ENCODE measurements around the gene RCAN1. TPM values are rescaled to one million over a fixed set of nuclear protein-coding genes. Genes with fewer than 3 reads are reported as not detected.
A peak's percentile ranks its signal among the peaks of the same experiment; 100 is the strongest.

The RCAN1 gene
- total and polyA plus RNA-seq, 9 of the 15 experiments (the other 6 are each of a cell fraction or from before 2014, with no cell fraction given), result 4.4 to 16.5 (median 12.3) TPM

DNA sequence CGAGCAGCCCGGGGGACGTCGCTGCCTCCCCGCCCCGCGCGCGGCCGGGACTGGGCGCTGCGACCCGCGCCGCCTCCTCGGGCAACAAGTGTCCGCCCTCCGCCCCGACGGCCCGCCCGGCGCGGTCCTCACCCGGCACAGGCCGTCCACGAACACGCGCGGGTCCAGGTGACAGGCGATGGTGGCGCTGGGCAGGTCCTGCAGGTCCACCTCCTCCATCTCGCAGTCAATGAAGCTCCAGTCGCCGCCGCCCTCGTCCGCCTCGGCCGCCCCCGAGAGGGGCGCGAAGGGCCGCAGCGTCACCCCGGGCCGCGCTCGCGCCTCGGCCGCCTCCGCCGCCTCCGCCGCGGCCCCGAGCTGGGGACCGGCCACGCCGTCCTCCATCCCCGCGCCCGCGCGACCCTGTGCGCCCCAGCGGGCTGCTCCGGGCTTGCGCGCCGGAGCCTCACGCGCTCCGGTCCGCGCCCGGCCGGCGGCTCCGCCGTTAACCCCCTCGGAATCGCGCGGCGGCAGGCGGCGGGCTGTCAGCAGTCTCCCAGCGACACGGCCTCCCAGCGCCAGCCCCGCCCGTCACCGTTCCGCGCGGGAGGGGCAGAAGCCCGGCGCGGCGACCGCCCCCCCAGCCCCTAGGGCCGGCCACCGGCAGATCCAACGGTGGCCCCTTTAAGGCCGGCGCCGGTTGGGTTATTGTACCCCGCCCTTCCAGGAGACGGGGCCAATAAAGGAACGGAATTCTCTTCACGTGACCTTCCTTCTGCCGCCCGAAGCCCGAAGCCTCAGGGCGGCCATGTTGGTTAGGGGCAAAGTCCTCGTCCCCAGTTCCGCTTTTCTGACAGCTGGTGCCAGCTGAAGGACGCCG, at the start of gene RCAN1 (continued):
- TF ChIP-seq, protein P1, sequence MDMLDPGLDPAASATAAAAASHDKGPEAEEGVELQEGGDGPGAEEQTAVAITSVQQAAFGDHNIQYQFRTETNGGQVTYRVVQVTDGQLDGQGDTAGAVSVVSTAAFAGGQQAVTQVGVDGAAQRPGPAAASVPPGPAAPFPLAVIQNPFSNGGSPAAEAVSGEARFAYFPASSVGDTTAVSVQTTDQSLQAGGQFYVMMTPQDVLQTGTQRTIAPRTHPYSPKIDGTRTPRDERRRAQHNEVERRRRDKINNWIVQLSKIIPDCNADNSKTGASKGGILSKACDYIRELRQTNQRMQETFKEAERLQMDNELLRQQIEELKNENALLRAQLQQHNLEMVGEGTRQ (CRISPR knock-in tag; IDR thresholded peaks at IDR 0.05), result peak; percentile 99
- TF ChIP-seq HOXB6 (CRISPR knock-in tag; IDR thresholded peaks at IDR 0.05; ENCODE audit: borderline replicate concordance), result no peak
- TF ChIP-seq TAF1 (IDR thresholded peaks at IDR 0.05; ENCODE audit: control insufficient read depth, extremely low read depth, insufficient read depth, low read length, severe bottlenecking), result no peak
- TF ChIP-seq, protein P2, sequence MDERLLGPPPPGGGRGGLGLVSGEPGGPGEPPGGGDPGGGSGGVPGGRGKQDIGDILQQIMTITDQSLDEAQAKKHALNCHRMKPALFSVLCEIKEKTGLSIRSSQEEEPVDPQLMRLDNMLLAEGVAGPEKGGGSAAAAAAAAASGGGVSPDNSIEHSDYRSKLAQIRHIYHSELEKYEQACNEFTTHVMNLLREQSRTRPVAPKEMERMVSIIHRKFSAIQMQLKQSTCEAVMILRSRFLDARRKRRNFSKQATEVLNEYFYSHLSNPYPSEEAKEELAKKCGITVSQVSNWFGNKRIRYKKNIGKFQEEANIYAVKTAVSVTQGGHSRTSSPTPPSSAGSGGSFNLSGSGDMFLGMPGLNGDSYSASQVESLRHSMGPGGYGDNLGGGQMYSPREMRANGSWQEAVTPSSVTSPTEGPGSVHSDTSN (CRISPR knock-in tag; IDR thresholded peaks at IDR 0.05; ENCODE audit: low read depth), result no peak
- TF ChIP-seq, protein P2 (tag; conservative IDR thresholded peaks at IDR 0.05; ENCODE audit: low read depth), result 0 out of 2 replicates have a peak, but pooled peaks have one; percentile 13
- peak; percentile 61 to 63 for TF ChIP-seq NRF1 (conservative IDR thresholded peaks at IDR 0.05 in 1 of 2, IDR thresholded peaks at IDR 0.05 in 1 of 2)
- TF ChIP-seq EHMT2 (IDR thresholded peaks at IDR 0.05), result 0 out of 2 replicates have a peak, but pooled peaks have one; percentile 24
- no peak for TF ChIP-seq CBFA2T3 (IDR thresholded peaks at IDR 0.05)
- no peak for TF ChIP-seq ZNF589 (CRISPR knock-in tag; IDR thresholded peaks at IDR 0.05; ENCODE audit: low read depth)
- no peak for TF ChIP-seq ATF1 (CRISPR knock-in tag; IDR thresholded peaks at IDR 0.05)
- peak; percentile 87 for TF ChIP-seq ATF1 (tag; IDR thresholded peaks at IDR 0.05)
- peak; percentile 84 for TF ChIP-seq NCOA6 (IDR thresholded peaks at IDR 0.05)
- TF ChIP-seq DIDO1 (tag; IDR thresholded peaks at IDR 0.05; ENCODE audit: low read depth), result peak; percentile 71; the same call in 1 of the 2 replicates
- TF ChIP-seq, protein P3, sequence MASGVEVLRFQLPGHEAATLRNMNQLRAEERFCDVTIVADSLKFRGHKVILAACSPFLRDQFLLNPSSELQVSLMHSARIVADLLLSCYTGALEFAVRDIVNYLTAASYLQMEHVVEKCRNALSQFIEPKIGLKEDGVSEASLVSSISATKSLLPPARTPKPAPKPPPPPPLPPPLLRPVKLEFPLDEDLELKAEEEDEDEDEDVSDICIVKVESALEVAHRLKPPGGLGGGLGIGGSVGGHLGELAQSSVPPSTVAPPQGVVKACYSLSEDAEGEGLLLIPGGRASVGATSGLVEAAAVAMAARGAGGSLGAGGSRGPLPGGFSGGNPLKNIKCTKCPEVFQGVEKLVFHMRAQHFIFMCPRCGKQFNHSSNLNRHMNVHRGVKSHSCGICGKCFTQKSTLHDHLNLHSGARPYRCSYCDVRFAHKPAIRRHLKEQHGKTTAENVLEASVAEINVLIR (CRISPR knock-in tag; IDR thresholded peaks at IDR 0.05), result peak; percentile 46; the same call in 1 of the 2 replicates
- peak; percentile 57 for TF ChIP-seq FIP1L1 (IDR thresholded peaks at IDR 0.05; ENCODE audit: low read depth, low read length, poor library complexity, severe bottlenecking)
- TF ChIP-seq, protein P4, sequence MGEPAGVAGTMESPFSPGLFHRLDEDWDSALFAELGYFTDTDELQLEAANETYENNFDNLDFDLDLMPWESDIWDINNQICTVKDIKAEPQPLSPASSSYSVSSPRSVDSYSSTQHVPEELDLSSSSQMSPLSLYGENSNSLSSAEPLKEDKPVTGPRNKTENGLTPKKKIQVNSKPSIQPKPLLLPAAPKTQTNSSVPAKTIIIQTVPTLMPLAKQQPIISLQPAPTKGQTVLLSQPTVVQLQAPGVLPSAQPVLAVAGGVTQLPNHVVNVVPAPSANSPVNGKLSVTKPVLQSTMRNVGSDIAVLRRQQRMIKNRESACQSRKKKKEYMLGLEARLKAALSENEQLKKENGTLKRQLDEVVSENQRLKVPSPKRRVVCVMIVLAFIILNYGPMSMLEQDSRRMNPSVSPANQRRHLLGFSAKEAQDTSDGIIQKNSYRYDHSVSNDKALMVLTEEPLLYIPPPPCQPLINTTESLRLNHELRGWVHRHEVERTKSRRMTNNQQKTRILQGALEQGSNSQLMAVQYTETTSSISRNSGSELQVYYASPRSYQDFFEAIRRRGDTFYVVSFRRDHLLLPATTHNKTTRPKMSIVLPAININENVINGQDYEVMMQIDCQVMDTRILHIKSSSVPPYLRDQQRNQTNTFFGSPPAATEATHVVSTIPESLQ (CRISPR knock-in tag; IDR thresholded peaks at IDR 0.05), result no peak
- no peak for TF ChIP-seq SMC3 (conservative IDR thresholded peaks at IDR 0.05; ENCODE audit: insufficient read depth, low read depth, low read length)
- TF ChIP-seq, protein P5, sequence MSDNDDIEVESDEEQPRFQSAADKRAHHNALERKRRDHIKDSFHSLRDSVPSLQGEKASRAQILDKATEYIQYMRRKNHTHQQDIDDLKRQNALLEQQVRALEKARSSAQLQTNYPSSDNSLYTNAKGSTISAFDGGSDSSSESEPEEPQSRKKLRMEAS (CRISPR knock-in tag; IDR thresholded peaks at IDR 0.05), result peak; percentile 80
- TF ChIP-seq XRCC5 (IDR thresholded peaks at IDR 0.05; ENCODE audit: low read depth, low read length), result peak; percentile 93
- peak; percentile 79 for TF ChIP-seq RBBP5 (IDR thresholded peaks at IDR 0.05; ENCODE audit: borderline replicate concordance, insufficient read depth, low read length, poor library complexity, severe bottlenecking)
- TF ChIP-seq STAT5B (CRISPR knock-in tag; IDR thresholded peaks at IDR 0.05), result no peak
